HG02588 (cell line): ENCODE data around the gene RBM15B.
A peak's percentile ranks its signal among the peaks of the same experiment; 100 is the strongest.

ENCODE experiments used
- ATAC-seq: cut with Tn5 transposase; IDR thresholded peaks from one replicate; pipeline ENCODE4 v1.9.1; 2021; ENCODE audit warnings: mild to moderate bottlenecking, moderate library complexity; ENCODE audit not compliant: unreplicated experiment

Gene RBM15B

GRCh38 chr3:51390246-51391074, 625 bp upstream of the RBM15B start:
- no peak for ATAC-seq

GRCh38 chr3:51391566-51392354, 675 bp downstream of the RBM15B start:
- ATAC-seq, result peak; percentile 15

GRCh38 chr3:51392355-51393133, 1.5 kb downstream of the RBM15B start:
- ATAC-seq, result no peak

GRCh38 chr3:51393134-51393495, 2.0 kb downstream of the RBM15B start:
- ATAC-seq, result no peak

GRCh38 chr3:51393564-51393963, 2.5 kb downstream of the RBM15B start:
- ATAC-seq, result no peak

GRCh38 chr3:51394541-51394940, 3.5 kb downstream of the RBM15B start:
- no peak for ATAC-seq

- ATAC-seq, result no peak
Measured at GRCh38 chr3:51395493-51396213, 4.6 kb downstream of the RBM15B start.

GRCh38 chr3:51396401-51396800, 5.3 kb downstream of the RBM15B start:
- ATAC-seq, result no peak

GRCh38 chr3:51397392-51397791, 6.3 kb downstream of the RBM15B start:
- no peak for ATAC-seq

- no peak for ATAC-seq
Measured at GRCh38 chr3:51398595-51399310, 7.7 kb downstream of the RBM15B start.

GRCh38 chr3:51400166-51400565, 9.1 kb downstream of the RBM15B start:
- no peak for ATAC-seq

- ATAC-seq, result no peak
Measured at GRCh38 chr3:51401735-51402134, 10.7 kb downstream of the RBM15B start.

GRCh38 chr3:51403675-51404074, 12.6 kb downstream of the RBM15B start:
- no peak for ATAC-seq

GRCh38 chr3:51408021-51408420, 16.9 kb downstream of the RBM15B start:
- ATAC-seq, result no peak

- no peak for ATAC-seq
Measured at GRCh38 chr3:51408813-51409212, 17.7 kb downstream of the RBM15B start.

GRCh38 chr3:51422211-51422610, 31.1 kb downstream of the RBM15B start:
- ATAC-seq, result no peak

- ATAC-seq, result no peak
Measured at GRCh38 chr3:51426921-51427320, 35.8 kb downstream of the RBM15B start.

GRCh38 chr3:51429138-51429537, 38.1 kb downstream of the RBM15B start:
- ATAC-seq, result no peak

- ATAC-seq, result no peak
Measured at GRCh38 chr3:51434110-51434509, 43.0 kb downstream of the RBM15B start.

- ATAC-seq, result no peak
Measured at GRCh38 chr3:51434746-51435327, 43.8 kb downstream of the RBM15B start.
